ENCODE data around the gene SCN5A.

- no peak for TF ChIP-seq NFKBIZ (CRISPR knock-in tag; IDR thresholded peaks at IDR 0.05)
- TF ChIP-seq POLR2AphosphoS5 (IDR thresholded peaks at IDR 0.05; ENCODE audit: low read depth, low read length) = no peak
- no peak for TF ChIP-seq CBX5 (CRISPR knock-in tag; IDR thresholded peaks at IDR 0.05; ENCODE audit: borderline replicate concordance)
- no peak for TF ChIP-seq EZH2 (conservative IDR thresholded peaks at IDR 0.05; ENCODE audit: low read depth, low read length)
- no peak for TF ChIP-seq CTCF (CRISPR knock-in tag; IDR thresholded peaks at IDR 0.05)
- TF ChIP-seq ZBTB2 (CRISPR knock-in tag; IDR thresholded peaks at IDR 0.05; ENCODE audit: low read depth) = no peak
These were observed 40.5 kb downstream of the SCN5A start for GRCh38 chr3:38608961-38609360.
